ENCODE measurements around the gene RNF223. TPM values are rescaled to one million over a fixed set of nuclear protein-coding genes. Genes with fewer than 3 reads are reported as not detected.

The RNF223 gene
- total and polyA plus RNA-seq, 4 donors = 0.54 to 2.4 (median 1.4) TPM

DNA sequence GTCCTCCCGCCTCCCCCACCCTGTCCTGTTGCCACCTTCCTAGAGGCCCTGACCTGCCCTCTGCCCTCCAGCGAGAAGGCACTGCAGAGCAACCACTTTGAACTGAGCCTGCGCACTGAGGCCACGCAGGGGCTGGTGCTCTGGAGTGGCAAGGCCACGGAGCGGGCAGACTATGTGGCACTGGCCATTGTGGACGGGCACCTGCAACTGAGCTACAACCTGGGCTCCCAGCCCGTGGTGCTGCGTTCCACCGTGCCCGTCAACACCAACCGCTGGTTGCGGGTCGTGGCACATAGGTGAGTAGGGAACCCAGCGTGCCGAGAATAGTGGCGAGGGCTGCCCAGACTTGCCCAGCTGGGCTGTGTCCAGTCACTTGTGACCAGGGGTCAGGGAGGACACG lies 20.4 kb downstream of the RNF223 start:
- DNase-seq (no peak), ATAC-seq (ENCODE audit: insufficient read depth, low FRiP score) (no peak)
- no peaks in the 10 kb centered on the region for H3K9me3 ChIP-seq (ENCODE audit: control insufficient read depth in 4 of 4, insufficient read depth in 3 of 4, low read length in 3 of 4)
- WGBS, 2 donors = 97 to 98% methylated on average over 18 of the region's 18 CpGs
- H3K4me3 ChIP-seq = no peak overlapping the region
- H3K4me1 ChIP-seq (ENCODE audit: control insufficient read depth in 5 of 5, insufficient read depth in 5 of 5, low read length in 5 of 5) = no peaks in the 10 kb centered on the region
- peaks cover 0 to 50% (median 10%) of the 10 kb centered on the region in 4 donors for H3K36me3 ChIP-seq (ENCODE audit: control insufficient read depth in 4 of 4, insufficient read depth in 4 of 4, low read length in 4 of 4)
- TF ChIP-seq CTCF (IDR thresholded peaks at IDR 0.05; ENCODE audit: control extremely low read depth, extremely low read depth) = no peak
- no peak overlapping the region for H3K27ac ChIP-seq (ENCODE audit: low read depth in 1 of 2, low read length in 1 of 2)
- no peak overlapping the region for H3K9ac ChIP-seq (ENCODE audit: insufficient read depth in 1 of 2, low read length in 2 of 2)
- peaks cover 0 to 13% (median 0%) of the 10 kb centered on the region in 3 donors for H3K27me3 ChIP-seq (ENCODE audit: control insufficient read depth in 3 of 3, insufficient read depth in 3 of 3, low read length in 2 of 3)

- Histone ChIP-seq H3K27me3 (ENCODE audit: control insufficient read depth in 3 of 3, insufficient read depth in 3 of 3, low read length in 2 of 3) (peaks cover 0 to 7% (median 0%) of the 10 kb centered on the region in 3 donors), H3K9me3 (ENCODE audit: control insufficient read depth in 4 of 4, insufficient read depth in 3 of 4, low read length in 3 of 4) (no peaks in the 10 kb centered on the region), H3K36me3 (ENCODE audit: control insufficient read depth in 4 of 4, insufficient read depth in 4 of 4, low read length in 4 of 4) (peaks cover 0 to 50% (median 10%) of the 10 kb centered on the region in 4 donors), H3K4me3 (no peak overlapping the region), H3K27ac (ENCODE audit: low read depth in 1 of 2, low read length in 1 of 2) (no peak overlapping the region), H3K9ac (ENCODE audit: insufficient read depth in 1 of 2, low read length in 2 of 2) (no peak overlapping the region), H3K4me1 (ENCODE audit: control insufficient read depth in 5 of 5, insufficient read depth in 5 of 5, low read length in 5 of 5) (no peaks in the 10 kb centered on the region)
- no peak for ATAC-seq (ENCODE audit: insufficient read depth, low FRiP score)
- WGBS, 2 donors = 94 to 96% methylated on average over 15 of the region's 15 CpGs
- no peak for TF ChIP-seq CTCF (IDR thresholded peaks at IDR 0.05; ENCODE audit: control extremely low read depth, extremely low read depth)
- DNase-seq = no peak
Measured at GRCh38 chr1:1053022-1053421, 21.1 kb downstream of the RNF223 start.

DNA sequence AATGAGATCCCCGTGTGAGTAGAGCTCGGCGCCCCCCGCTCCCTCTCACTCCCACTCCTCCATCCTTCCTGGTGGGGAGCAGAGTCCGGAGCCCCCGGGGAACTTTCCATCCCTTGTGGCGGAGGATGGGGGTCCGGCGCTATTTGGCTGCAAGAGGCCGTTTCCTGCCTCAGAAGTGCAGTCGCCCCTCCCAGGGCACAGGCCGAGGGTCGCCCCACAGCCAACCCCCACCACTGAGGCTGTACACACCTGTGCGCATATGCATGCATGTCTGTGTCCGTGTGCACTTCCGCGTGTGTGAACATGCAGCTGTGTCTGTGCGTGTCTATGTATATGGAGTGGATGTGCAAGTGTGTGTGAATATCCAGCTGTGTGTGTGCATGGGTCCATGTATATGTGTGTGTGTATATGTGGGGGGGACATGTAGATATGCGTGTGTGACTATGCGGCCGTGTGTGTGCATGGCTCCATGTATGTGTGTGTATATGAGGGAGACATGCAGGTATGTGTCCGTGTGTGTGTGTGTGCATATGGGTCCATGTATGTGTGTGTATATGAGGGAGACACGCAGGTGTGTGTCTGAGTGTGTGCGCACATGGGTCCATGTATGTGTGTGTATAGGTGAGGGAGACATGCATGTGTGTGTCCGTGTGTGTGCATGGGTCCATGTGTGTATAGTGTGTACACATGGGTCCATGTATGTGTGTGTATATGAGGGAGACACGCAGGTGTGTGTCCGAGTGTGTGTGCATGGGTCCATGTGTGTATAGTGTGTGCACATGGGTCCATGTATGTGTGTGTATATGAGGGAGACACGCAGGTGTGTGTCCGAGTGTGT lies 21.9 kb downstream of the RNF223 start:
- DNase-seq = no peak
- no peak for TF ChIP-seq CTCF (IDR thresholded peaks at IDR 0.05; ENCODE audit: control extremely low read depth, extremely low read depth)

More for the DNA sequence above, 21.9 kb downstream of the RNF223 start:
- Histone ChIP-seq H3K27me3 (ENCODE audit: control insufficient read depth in 3 of 3, insufficient read depth in 3 of 3, low read length in 2 of 3) (peaks cover 0 to 2% (median 0%) of the 10 kb centered on the region in 3 donors), H3K9ac (ENCODE audit: insufficient read depth in 1 of 2, low read length in 2 of 2) (no peak overlapping the region), H3K4me1 (ENCODE audit: control insufficient read depth in 5 of 5, insufficient read depth in 5 of 5, low read length in 5 of 5) (no peaks in the 10 kb centered on the region), H3K9me3 (ENCODE audit: control insufficient read depth in 4 of 4, insufficient read depth in 3 of 4, low read length in 3 of 4) (no peaks in the 10 kb centered on the region), H3K4me3 (no peak overlapping the region), H3K27ac (ENCODE audit: low read depth in 1 of 2, low read length in 1 of 2) (no peak overlapping the region), H3K36me3 (ENCODE audit: control insufficient read depth in 4 of 4, insufficient read depth in 4 of 4, low read length in 4 of 4) (peaks cover 0 to 57% (median 10%) of the 10 kb centered on the region in 4 donors)
- ATAC-seq (ENCODE audit: insufficient read depth, low FRiP score) = no peak
- 94 to 95% methylated on average over 29 of the region's 29 CpGs for WGBS, 2 donors
